ENCODE data around the gene BAG2.
A peak's percentile ranks its signal among the peaks of the same experiment; 100 is the strongest.

BAG2 gene

GRCh38 chr6:57174511-57174907 is 2.4 kb downstream of the BAG2 start:
- no peak for DNase-seq (ENCODE audit: low spot score)

GRCh38 chr6:57177545-57178265 is 5.6 kb downstream of the BAG2 start:
- DNase-seq (ENCODE audit: low spot score): no peak

- no peak for DNase-seq (ENCODE audit: low spot score)
Measured at GRCh38 chr6:57180596-57180995, 8.5 kb downstream of the BAG2 start.

- no peak for DNase-seq (ENCODE audit: low spot score)
Measured at GRCh38 chr6:57182017-57182432, 9.9 kb downstream of the BAG2 start.

- DNase-seq (ENCODE audit: low spot score): no peak
Measured at GRCh38 chr6:57183336-57183735, 11.2 kb downstream of the BAG2 start.

GRCh38 chr6:57190140-57190539 is 18.0 kb downstream of the BAG2 start:
- no peak for DNase-seq (ENCODE audit: low spot score)

- DNase-seq (ENCODE audit: low spot score): no peak
Measured at GRCh38 chr6:57193177-57193576, 21.1 kb downstream of the BAG2 start.

GRCh38 chr6:57195457-57195856 is 23.3 kb downstream of the BAG2 start:
- no peak for DNase-seq (ENCODE audit: low spot score)

GRCh38 chr6:57198926-57199636 is 27.0 kb downstream of the BAG2 start:
- no peak for DNase-seq (ENCODE audit: low spot score)

- no peak for DNase-seq (ENCODE audit: low spot score)
Measured at GRCh38 chr6:57201718-57202117, 29.6 kb downstream of the BAG2 start.

- DNase-seq (ENCODE audit: low spot score): no peak
Measured at GRCh38 chr6:57205550-57206328, 33.6 kb downstream of the BAG2 start.

GRCh38 chr6:57207141-57207540 is 35.0 kb downstream of the BAG2 start:
- DNase-seq (ENCODE audit: low spot score): no peak

GRCh38 chr6:57207872-57208271 is 35.7 kb downstream of the BAG2 start:
- no peak for DNase-seq (ENCODE audit: low spot score)

GRCh38 chr6:57209030-57209429 is 36.9 kb downstream of the BAG2 start:
- no peak for DNase-seq (ENCODE audit: low spot score)

- DNase-seq (ENCODE audit: low spot score): no peak
Measured at GRCh38 chr6:57210060-57210459, 37.9 kb downstream of the BAG2 start.

- no peak for DNase-seq (ENCODE audit: low spot score)
Measured at GRCh38 chr6:57215260-57215659, 43.1 kb downstream of the BAG2 start.

GRCh38 chr6:57216235-57217101 is 44.3 kb downstream of the BAG2 start:
- no peak for DNase-seq (ENCODE audit: low spot score)

- no peak for DNase-seq (ENCODE audit: low spot score)
Measured at GRCh38 chr6:57217270-57217669, 45.1 kb downstream of the BAG2 start.

- no peak for DNase-seq (ENCODE audit: low spot score)
Measured at GRCh38 chr6:57220083-57220703, 48.1 kb downstream of the BAG2 start.

- peak; percentile 42 for DNase-seq (ENCODE audit: low spot score)
Measured at GRCh38 chr6:57221191-57221935, 49.2 kb downstream of the BAG2 start.
